HG03565 (cell line): ENCODE measurements around the gene RDM1.
"Not testable (repeated sequence)": the region's sequence is repeated elsewhere in the genome, so short reads cannot be mapped to it uniquely, and the experiment has no call there.

Experiments
- ATAC-seq: cut with Tn5 transposase; IDR thresholded peaks from one replicate; pipeline ENCODE4 v1.9.1; 2021; ENCODE audit warnings: mild to moderate bottlenecking, moderate library complexity; ENCODE audit not compliant: unreplicated experiment

Gene RDM1

DNA sequence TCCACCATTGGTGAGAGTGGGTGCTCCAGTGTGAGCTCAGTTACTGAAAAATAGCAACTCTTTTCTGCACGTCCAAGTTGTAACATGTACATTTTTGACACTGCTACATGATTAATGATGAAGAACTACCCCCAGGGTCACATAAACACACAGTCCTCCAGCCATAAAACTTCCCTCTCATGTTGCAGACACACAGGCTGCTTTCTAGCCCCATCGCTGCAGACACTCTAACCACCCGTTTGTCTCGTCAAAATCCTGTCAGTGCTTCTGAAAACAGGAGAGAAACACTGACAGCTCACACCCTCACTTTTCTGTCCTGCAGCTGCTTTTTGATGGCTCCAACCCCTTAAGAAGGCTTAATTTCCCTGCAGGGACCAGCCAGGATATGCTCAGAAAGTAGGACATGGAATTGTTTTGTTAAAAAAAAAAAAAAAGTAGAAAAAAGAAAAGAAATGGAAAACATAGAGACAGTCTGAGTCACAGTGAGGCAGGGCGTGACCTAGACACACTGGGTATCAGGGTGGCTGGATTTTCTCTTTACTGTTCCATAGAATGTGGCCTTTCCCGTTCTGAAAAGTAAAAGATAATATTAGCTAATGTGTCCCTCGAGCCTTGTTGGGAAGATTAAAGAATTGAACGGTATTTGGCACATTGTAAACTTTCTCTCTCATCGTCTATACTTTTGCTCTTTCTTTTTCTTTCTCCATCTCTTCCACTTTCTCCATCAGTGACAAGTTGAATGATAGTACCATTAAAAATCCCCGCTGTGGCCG, 29.7 kb downstream of the RDM1 start:
- ATAC-seq, result no peak

DNA sequence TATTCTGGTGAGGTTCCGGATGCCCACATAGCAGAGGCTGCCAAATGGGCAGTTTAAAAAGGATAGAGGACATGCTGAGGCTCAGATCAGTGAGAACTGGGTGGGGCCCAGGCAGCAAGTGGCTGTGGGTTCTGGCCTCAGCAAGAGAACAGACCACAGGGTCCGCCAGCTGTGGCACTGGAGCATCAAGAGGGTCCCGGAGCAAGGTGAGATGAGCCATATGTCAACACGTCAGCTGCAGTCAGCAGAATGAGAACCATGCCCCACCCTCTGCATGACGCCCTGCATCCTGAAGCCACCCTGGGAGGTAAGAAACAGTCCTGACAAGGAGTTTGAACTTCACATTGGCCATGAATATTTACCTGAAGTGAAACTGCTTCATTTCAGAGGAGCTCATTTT, 30.3 kb downstream of the RDM1 start:
- no peak for ATAC-seq

DNA sequence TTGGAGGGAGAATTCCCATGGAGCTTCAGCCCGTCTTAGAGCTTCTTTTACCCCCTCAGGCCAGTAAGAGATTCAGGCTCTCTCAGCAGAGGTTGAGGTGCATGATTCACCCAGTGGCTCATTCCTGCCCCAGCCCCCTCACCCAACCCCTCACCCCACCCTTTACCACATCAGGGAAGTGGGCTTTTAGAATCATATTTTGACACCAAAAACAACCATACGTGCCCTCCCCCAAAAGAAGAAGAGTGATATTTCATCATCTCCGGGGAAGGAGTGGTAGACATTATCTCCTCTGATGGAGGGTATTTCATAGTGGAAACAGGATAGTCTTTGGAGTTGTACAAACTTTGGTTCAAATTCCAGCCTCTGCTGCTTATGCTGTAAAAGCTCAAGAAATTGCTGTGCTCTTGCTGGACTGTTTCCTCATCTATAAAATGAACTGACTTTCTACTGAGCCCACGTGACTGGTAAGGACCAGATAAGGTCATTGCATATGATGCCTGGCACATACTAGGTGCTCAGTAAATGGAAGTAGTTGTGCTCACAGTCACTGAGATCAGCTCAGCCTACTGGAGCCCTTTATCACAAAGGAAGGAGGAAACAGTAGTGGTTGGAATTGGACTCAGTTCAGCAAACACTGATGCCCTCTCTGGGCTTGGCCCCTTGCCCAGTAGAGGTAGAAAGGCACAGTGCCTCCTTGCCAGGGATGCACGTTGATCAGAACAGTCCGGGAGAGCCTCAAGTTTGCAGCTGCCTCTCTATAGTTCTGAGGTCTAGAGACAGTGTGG, 32.1 kb downstream of the RDM1 start:
- ATAC-seq, result no peak

DNA sequence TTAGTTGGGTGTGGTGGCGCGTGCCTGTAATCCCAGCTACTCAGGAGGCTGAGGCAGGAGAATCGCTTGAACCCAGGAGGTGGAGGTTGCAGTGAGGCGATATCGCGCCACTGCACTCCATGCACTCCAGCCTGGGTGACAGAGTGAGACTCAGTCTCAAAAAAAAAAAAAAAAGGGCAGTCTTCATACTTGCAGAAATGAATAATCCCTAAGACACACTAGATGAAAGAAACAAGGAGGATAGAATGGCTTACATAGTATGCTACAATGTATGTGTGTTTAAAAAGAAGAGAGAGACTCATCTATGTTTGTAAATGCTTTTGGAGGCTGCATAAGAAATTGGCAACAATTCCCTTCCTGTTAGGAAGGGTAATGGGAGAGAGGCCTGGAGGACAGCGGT, 32.8 kb downstream of the RDM1 start:
- ATAC-seq, result not testable (repeated sequence)

DNA sequence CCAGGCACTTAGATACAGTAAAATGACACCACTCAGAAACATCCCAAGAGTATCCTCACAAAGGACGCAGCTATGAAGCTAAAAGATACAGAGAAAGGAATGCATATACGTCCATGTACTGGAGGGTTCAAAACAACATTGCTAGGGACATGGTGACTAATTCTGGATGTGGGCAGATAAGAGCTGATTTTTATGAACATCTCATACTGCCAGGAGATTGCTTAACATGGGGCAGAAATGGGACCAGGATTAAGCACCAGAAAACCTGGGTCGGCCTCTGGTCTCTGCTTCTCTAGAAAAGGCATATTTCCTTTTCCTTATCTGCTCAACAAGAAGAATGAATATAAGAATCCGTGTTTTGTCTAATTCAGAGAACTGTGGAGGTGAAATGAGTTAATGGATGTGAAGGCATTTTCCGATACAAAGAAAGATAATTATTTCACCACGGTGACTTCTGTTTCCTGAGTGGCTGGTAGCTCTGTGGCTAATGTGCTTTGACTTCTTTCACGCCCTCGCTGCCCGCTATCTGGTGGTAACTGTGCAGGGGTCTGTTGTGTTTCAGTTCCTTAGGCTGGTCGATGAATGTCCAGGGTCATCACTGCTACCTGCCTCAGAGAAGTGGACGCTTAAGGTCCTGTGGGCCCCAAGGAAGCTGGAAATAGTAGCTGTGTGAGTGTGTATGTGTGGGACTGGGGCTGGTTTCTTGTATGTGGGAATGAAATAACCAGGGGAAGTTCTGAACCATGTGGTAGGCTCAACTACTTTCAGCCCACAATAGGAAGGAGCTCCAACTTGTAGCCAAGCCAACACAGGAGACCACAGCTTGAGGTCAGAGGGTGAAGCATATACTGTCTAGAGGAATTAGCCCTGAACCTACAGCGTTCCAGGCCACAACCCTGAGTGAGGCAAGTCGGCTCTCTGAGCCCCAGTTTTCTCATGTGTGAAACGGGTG, 34.7 kb downstream of the RDM1 start:
- ATAC-seq, result no peak

DNA sequence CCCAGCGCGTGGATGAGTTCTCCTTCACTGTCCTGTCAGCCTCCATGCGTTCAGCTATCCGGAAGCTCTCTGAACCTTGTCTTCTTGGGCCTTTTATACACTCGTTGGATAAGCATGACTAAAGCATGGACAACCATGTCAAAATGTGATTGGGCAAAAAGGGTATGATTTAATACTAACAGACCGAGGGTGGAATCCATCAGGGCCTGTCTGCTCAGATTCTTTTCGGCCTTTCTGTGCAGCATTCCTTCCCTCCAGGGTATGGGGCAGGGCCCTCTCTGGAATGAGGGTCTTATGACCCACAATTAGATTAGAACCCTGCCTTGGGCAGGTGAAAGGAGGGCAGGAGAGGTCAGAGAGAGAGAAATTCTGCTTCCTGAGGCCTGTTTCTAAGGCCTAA, 36.4 kb downstream of the RDM1 start:
- no peak for ATAC-seq

DNA sequence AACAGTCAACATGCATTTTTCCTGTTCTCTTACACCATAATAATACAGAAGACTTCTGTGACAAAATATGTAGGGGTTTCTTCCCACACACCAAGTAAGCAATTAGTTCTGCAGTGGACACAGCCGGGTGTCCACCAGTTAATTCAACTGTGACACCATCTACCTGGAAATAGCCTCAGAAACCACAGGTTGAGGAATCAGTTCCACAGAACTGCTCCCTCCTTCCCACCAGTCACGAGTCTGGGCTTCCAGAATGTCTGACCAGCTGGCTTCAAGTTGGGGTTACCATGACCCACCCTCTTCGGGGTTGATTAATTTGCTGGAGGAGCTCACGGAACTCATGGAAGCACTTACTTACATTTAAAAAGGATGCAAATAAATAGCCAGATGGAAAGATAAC, 36.8 kb downstream of the RDM1 start:
- no peak for ATAC-seq

DNA sequence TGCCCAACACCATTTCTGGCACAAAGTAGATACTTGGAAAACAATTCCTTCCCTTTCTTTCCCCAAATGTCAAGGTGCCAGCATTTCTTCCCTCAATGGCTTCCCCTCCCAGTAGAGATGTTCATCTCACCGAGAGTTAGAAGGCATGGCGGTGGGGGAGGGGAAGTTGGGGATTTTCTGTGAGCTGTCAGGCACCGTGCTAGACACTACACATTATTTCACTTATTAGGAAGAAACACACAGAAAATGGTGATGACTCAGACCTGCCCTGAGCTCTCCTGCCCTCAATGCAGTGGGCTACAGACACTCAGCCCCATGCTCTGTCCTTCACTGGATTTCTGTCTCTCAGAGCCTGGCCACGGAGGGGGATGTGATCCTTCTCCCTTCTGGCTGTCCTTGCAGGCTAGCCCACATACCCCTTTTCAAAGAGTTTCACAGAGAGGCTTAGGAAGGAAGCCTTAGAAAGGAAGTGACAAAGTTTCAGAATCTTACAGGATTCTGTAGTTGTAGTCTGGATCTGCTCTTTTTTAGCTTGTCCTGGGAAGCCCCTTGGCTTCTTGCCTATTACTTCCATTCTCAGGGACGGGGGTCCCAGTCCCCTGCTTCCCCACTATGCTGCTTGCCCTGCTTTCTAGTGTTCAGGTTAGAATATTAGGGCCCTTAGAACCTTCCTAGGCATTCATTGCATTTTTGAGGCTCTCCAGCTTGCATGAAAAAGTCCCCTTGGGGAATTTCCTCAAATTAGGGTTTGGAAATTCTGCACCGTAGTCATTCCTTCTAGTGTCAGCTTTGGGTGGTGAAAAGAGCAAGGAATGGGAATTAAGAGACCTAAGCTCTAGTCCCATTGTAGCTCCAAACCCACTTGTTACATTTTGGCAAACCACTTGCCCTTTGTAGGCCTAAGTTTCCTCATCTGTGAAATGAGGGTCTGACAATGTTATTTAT, 38.2 kb downstream of the RDM1 start:
- ATAC-seq, result peak; percentile 44

DNA sequence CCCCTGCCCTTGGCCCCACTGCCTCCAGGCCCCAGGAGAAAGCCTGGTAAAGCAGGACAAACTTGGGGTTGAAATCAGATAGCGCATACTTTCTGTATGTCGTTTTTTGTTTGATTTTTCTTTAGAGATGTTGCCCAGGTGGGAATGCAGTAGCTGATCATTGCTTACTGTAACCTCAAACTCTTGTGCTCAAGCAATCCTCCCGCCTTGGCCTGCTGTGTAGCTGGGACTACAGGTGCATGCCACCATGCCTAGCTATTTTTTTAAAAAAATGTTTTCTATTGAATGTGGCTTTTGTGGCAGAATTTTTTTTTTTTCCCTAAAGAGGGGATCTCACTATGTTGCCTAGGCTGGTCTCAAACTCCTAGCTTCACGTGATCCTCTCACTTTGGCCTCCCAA, 39.3 kb downstream of the RDM1 start:
- ATAC-seq, result no peak

DNA sequence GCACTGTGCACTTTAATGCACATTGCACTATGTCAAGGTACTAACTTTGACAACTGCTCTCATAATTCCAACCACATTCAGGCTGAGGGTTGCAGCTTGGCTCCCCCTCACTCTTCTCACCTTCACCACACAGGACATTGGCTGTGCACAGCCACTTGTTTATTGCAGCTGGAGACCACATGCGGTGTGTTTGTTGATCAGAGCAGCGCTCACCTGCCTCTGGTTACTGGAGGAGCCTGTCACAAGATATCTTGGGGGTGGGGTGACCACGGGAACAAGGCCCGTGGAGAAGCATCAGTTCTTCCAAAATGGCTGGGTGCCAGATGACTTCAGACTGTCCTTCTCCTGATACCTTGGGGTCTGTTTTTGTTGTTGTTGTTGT, 39.8 kb downstream of the RDM1 start:
- no peak for ATAC-seq

DNA sequence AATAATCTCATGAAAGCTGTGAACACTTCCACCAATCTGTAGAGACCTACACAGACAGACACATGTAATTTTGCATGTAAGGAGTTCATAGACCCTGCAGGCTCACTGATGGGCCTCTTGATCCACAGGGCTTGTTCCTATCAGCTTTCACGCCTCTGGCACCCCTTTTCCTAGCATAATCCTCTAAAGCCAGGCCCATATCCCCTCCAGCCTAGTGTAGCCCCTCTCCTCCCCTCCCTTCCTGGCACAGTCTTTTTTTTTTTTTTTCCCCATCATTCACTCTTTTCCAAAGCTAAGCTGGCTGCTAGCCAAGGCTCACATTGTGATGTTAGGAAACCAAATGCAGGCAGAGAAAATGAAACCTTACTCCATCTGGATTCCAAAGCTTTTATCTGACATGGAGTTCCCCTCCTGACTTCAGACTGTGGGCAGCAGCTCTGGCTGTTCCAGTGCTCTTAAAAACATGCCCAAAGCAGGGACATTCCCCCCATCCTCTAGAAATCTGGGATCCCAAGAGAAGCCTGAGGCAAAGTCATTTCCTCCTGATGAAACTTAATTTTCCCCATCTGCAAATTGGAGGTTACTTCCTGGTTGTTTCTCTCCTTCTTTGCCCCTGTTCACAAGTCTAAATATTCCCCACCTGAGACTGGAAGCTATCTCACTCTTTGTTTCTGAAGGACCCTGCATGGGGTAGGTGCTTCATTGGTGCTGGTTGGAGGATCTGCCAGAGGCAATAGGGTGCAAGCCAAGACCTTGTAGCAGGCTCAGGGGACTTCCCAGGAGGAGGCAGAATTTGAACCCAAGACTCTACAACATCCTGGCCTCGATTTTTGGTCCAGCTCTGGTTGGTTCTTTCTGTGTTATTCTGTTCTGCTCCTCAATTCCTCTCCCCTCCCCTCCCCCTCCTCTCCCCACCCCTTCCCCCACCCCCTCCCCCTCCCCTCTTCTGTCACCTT, 40.5 kb downstream of the RDM1 start:
- ATAC-seq, result no peak

DNA sequence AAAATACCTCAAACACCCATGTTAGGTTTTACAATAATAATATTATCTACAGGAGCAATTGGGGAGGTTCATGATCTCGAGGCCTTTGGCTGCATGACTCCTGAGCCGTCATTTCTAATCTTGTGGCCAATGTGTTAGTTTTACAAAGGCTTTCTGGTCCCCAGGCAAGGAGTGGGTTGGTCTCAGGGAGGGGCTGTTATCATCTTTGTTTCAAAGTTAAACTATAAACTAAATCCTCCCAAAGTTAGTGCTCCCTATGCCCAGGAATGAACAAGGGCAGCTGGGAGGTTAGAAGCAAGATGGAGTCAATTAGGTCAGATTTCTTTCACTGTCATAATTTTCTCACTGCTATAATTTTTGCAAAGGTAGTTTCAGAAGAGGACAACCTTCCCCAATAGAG, 41.3 kb downstream of the RDM1 start:
- no peak for ATAC-seq

DNA sequence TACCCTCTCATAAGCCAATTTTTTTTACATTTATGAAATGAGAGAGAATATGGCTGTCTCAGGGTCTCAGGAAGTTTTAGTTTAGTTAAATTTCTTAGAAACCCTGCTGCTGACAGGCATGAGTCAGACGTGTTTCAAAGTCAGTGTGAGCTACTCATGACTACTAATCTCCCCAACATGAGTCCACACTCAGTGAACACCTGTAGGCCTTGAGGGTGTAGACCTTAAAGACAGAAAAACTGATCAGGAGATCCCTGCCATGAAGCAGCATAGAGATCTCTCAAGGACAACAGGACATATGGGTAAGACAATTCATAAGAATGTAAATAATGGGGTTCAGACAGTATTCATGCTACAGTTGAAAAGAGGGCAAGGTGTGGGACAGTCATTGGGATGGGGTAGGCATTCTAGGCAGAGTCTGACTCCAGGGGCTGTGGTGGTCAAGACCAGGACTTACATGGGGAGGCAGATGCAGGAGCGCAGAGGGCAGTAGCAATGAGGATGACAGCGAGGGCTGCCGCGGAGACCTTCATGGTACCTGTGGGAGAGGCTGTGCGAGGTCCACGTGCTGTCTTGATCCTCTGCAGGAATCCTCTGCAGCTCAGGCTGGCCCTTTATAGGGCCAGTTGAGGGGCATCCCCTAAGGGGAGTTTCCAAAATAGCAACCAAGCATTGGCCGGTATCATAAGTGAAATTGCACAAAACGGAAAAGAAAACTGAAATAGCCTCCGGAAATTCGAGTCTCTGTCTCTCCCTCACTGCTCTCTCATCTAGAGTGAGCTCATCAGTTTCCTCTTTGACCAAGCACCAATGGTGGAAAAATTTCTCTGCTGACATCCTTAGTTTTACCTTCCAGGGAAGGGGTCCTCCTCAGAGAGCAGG, 50.6 kb downstream of the RDM1 start, which contains the start of gene CCL5:
Gene CCL5 (minus strand): TSS at position 588 of the 882 bp plus-strand sequence.
- ATAC-seq, result peak; percentile 86

DNA sequence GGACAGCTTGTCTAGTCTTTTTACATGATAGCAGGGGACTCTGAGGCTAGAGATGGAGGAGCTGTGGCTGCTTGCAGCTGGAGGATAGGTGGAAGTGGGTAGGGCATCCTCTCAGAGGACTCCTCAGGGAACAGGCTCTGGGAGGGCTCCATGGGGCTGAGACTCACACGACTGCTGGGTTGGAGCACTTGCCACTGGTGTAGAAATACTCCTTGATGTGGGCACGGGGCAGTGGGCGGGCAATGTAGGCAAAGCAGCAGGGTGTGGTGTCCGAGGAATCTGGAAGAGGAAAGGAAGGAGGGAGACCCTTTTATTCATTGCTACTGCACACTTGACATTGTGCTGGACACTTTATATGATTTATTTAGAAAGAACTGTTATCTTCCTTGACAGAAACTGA, 52.2 kb downstream of the RDM1 start:
- ATAC-seq, result no peak

DNA sequence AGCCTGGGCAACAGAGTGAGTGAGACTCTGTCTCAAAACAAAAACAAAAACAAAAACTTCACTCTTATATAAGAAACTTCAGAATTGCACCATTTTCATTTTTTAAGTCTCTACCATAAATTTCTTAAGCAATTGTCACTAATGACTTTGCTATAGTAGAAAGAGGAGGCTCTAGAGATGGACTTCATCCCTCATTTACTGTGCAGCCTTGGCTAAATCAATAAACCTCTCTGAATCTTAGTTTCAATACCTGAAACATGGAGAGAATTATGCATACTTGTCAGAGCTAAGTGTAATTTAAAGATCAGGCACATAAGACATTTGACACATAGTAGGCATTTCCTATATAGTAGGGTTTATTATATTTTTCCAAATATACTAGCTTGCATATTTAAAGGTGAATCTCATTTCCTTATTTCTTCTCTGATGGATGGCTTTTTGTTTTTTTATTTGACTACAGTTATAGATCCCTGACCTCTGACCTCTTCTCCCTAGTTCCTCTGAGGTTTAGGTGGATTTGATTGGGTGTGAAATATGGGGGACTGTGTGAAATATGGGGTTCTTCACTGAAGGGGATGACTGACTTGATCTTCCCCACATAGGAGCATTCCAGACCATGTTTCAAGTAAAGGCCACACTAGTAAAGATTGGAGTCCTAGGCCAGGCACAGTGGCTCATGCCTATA, 53.1 kb downstream of the RDM1 start:
- ATAC-seq, result no peak

DNA sequence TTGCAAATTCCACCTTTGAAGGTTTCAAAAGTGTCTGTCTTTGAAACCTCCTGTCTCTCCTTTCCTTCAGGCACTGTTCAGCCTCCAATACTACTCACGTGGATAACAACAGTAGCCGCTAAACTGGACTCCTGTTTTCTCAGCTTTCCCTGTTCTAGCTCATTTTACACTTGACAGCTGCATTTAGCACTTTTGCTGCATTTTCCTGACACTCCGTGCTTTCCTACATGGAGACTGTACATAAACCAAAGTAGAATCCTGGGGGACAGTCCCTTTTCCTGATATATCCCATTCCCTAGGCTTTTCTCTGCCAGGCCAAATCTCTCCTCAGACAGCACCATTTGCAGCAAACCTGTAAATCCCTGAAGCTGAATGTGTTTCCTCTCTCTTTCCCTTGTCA, 54.0 kb downstream of the RDM1 start:
- ATAC-seq, result no peak

DNA sequence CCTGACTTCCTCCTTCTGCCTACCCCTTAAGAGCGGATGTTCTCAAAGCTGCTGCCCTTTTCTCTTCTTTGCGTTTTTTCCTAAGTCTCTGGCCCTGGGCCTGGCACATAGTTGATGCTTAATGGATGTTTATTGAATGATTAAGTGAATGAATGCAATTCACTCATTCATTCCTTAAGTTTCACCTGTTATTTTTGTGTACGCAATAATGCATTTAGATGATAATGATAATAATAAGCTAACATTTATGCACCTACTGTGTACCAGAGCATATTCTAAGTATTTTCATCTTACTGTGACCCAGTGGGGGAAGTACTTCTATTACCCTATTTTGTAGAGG, 54.8 kb downstream of the RDM1 start:
- no peak for ATAC-seq
